SW 1271 (cell line): ENCODE measurements around the gene TREML1.

Experiments
- DNase-seq, 2 experiments: peaks; one replicate each; lab custom pipeline; 2025; lab: John Stamatoyannopoulos, UW

TREML1 gene

DNA sequence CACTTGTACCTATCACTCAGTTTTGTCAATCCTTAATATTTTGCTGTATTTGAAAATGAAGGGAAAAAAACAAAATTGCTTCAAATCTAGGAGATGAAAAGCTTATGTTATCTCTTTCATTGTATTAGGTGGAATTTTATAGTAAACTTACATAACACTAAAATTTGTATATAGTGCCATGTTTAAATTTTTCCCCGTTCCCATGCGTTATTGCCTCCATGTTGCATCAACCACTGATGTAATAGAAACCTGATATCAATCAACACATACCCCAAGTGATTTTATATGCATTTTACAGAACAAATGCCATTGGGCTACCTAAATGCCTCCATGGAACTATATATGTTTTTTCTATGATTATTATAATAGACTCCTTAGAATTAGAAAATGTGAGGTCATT, 23.5 kb upstream of the TREML1 start:
- DNase-seq: no peak

DNA sequence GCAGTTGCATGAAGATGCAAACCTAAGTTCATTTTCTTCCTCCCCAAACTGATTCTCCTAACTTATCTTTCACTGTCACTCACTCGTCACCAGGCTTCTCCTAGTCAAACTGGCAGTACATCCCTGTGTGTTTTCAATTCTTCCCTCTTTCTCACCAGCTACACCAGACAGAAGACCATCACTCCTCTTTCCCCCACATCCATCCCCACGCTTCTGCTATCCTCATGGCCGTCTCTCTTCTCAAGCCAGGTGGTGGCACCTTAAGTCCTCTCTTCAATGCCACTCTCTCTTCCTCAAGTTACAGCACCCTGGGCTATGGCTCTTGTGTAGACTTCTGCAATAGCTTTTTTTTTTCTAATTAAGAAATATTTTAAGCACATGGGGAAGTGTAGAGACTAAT, 23.1 kb upstream of the TREML1 start:
- no peak for DNase-seq

DNA sequence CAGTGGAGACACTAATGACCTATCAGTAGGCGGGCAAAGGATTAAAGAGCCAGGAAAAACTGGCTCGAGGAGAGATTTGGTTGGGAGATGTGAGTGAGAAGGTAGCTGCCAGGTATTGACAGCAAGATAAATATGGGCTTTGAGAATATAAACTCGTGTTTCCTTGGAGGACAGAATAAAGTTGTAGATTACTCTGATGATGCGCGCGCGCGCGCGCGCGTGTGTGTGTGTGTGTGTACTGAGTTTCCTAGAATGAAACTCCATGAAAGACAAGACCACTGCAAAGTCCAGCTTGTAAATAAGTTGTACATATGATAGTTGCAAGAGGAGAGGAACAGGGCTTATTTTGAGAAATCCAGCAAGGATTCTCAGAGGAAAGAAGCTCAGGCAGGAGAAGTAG, 22.0 kb upstream of the TREML1 start:
- DNase-seq: no peak

DNA sequence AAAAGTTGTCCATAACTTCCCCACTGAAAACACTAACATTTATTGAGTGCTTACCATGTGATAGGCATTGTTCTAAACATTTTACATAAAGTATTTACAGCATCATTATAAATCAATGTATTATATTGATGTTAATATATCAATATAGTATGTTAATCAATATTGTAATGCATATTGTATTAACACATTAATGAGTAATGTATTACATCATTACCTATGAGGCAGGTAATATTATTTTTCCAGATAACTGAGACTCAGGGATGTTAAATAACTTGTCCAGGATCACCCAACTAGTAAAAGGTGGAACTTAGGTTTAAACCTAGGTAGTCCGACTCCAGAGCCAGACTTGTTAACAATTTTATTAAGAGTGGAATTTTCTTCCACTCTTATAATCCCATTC, 20.9 kb upstream of the TREML1 start:
- no peak for DNase-seq

DNA sequence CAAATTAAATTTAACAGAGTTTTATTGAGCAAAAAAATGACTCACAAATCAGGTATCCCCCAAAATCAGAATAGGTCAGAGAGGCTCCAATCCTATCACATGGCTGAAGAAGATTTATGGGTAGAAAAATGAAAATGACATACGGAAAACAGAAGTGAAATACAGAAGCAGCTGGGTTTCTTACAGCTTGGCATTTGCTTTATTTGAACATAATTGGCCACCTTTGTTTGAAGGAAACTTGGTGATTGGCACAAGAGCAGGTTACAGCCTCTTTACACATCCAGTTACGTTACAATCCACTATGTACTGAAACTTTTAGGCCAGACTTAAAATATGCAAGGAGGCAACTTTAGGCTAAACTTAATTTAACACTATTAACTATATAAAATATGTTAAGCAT, 20.5 kb upstream of the TREML1 start:
- no peak for DNase-seq

DNA sequence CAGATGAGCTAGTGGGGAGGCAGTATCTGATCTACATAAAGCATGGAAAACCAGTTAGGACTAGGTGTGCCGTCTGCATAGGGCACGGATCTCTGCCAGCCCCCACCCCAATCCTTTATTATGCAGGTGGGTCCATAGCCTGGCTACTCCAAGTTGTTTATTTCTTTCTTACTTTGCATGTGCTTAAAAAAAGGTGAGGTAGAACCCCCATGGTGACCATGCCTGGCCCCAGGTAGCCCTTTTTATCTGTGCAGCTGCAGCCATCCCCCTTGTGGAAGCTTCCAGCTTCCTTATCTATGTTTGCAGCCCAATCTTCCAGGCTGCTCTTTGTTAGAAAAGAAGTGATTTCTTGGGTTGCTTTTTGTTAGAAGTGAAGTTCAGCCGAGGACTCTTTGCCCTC, 17.8 kb upstream of the TREML1 start:
- no peak for DNase-seq

DNA sequence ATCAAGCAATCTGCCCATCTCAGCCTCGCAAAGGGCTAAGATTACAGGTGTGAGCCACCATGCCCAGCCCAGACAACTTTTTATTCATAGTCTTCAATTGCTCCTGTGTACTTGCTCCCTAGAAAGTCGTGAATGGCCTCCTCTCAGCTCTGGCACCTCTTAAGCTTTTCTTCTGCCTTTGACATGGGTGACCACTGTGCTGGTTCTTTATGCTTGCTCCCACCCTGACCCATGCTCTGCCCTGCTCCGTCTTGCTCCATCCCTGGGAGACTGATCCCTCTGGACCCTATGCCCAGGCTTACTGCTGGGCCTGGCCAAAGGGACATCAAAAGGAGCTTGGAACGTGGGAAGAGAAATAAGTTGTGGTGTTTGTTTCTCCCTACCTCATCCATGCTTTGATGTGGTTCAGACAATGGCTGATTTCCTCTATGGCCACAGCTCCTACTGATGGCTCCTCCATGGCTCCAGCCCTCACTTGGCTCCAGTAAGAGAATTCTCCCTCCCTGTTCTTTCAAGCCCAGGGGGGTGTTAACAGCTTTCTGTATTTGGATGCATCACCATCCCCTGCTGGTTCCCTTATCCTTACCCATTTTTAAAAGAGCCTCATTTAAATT, 16.5 kb upstream of the TREML1 start:
- DNase-seq: no peak

DNA sequence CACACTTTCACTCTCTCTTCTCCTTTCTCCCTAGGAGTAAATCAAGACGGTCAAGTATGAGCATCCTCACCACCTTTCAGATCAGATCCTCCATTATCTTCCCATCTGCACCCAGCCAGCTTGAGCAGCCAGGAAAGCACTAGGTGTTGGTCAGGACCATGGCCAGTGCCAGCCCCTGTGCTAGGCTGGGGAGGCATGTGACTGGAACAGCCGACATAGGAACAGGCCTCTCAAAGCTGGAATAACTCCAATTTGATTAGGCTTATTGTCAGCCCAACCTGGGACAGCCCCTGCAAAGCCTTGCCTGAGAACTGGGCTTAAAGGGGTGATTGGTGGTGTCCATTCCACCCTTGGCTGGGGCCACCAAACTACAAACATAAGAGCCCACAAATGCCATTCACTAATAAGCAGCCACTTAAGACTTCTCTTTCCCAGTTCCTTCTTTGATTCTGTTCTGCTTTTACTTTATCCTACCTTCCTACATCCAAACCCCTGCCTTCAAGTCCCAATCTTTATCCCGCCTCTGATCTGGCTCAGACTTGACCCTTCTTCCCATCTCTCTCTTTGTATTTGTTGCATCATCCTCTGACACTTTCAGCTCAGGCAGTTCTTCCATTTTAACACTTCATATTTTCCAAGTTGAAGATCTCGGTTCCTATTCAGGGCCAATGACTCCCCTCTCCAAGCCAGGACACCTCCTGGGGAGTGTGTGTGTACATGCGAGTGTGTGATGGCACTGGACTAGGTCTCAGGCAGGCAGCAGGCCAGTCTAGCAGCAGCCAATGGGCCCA, 13.2 kb upstream of the TREML1 start:
- DNase-seq: no peak

DNA sequence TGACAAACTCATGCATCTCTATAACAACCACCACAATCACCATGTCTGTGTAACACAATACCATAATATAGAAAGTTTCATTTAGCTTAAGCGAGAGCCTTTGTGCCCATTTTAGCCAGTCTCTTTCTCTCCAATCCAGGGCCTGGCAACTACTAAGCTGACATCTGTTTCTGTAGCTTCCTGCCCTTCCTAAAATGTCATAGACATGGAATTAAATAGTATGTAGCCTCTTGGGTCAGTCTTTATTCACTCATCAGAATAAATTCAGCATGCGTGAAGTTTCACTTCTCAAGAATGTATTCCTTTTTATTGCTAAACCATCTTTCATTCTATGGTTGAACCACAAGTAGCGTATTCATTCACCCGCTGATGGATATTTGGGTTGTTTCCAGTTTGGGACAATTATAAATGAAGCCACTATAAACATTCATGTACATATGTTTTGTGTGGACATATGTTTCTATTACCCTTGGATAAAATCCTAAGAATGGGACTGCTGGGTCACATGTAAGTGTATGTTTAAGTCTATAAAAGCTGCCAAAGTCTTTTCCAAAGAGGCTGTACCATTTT, 10.5 kb upstream of the TREML1 start:
- DNase-seq: no peak

DNA sequence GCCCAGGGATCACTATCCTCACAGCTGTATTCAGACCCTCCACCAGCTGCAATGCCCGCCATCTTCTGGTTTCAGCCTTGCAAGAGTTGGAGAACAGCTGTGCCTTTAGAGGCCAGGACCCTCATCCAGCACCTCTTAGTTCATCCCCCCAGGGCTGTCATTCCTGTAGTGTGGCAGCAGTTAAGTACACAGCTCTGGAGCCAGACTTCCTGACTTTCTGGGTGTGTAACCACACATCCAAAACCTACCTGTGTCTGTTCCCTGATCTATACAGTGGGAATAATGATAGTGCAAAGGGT, 9.2 kb upstream of the TREML1 start:
- no peak for DNase-seq

DNA sequence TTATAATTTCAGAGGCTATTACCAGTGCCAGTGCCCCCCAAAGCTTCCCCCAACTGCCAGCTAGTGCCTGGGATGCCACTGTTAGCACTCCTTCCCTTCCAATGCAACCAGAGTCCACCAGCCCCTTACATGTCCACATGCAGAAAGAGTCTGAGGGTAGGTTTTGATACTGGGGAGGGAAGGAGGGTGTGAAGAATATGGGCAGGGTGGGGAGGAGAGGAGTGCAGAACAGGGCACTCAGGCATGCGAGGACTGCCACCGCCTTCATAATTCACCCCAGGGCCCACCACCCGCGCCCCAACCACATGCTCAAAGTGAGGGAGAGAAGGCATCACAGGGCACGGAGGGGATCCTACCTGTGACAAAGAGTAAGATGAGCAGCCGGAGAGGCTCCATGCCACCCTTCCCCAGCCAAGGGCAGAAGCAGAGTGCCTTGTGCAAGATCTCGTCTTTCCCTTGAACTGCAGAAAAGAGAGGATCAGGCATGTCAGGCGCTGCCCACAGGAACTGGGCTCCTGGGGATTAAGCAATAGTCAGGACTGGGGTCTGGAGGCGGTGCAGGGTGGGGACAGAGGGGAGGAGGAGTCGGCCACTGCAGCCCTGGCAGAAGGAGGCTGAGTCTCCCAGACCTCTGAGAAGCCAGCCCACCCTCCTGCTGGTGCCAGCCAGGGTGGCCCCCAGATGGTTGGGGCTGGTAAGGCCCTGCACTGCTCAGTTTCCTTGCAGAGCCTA, 8.7 kb upstream of the TREML1 start, which contains the start of gene TREM2:
Gene TREM2 (minus strand): TSS at position 430 of the 732 bp plus-strand sequence. CDS start 34 bp downstream, at position 396.
- DNase-seq: no peak

DNA sequence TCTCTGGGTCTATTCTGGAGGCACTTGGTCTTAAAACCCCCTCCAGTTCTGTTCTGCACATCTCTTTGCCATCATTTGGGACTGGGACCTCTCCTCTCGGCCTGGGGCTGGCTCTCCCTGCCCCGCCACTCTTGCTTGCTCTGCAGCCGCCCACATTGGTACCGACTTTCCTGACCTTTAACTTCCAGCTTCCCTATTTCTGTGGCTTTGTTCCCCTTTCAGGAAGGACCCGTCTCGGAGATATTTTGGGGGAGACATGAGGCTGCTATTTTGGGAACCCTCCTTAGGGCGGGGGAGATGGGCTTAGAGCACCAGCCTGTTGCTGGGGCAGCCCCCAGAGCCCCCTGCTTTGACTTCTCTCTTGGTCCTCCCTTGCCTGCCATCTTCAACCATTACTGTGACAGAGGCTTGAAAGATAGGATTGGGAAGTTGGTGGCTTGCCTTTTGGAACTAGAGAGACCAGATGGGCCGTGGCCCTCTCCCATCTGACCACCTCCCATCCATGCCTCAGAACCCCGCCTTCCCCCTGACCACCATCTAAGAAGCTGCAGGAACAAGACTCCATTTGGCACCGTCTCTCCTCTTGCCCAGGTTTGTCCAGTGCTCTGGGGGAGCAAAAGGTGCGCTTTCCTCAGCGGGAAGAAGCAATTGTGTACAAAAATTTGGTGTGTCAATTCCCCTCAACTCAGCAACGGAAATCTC, 7.9 kb upstream of the TREML1 start:
- no peak for DNase-seq

DNA sequence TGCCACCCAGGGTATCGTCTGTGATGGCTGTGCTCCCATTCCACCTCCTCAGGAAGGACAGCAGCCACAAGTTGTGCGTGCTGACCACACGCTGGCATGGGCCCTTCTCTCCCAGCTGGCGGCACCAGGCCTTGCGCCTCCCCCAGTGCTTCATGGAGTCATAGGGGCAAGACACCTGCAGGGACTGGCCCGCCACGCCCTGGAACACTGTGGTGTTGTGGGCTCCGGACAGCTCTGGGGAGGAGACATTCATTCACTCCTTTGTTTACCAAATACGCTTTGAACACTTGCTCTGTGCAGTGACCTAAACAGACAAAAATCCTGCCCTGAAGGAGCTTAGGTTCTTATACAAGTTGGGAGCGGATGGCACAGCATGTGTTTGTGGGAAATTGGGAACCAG, 7.2 kb upstream of the TREML1 start:
- DNase-seq: no peak

DNA sequence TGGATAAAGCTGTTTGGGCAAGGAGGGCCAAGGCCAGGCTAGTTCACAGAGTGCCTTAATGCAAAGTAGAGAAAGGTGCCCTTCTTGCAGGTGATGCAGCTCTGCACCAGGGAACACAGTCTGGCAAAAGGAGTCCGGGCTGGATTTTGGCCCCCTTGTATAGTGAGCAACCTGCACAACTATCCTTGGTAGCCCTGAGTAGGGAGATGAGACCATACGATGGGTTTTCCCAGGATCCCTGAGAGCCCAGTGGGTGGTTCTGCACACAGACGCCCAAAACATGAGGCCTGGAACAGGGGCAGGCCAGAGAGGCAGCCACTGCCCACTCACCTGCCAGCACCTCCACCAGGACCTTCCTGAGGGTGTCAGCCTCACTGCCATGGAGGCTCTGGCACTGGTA, 6.8 kb upstream of the TREML1 start:
- no peak for DNase-seq

DNA sequence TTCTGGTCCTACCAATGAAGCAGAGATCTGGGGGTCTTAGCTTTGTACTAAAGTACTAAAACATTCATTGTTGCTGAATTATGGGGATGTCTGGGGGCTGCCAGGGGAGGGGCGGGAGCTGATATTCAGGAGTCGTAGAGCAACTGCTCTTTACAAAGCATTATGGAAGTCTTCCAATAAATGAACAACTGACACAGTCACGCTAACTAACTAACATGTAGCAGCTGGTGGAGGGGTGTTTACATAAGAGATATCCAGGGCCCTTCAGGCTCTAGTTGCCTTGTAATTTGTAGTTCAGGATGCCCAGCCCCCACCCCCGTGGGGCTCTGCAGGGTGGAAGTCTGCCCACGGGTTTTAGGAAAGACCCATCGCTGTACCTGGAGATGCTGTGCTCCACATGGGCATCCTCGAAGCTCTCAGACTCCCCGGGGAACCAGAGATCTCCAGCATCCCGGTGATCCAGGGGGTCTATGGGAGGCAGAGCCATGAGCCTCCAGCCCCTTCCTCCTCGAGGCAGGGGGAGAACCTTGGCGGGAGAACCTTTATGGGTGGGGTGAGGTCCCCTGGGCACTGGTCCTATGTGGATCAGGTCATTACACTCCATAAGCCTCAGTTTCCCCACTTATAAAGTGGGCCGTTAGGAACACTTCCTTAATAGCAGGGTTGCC, 5.4 kb upstream of the TREML1 start:
- no peak for DNase-seq

DNA sequence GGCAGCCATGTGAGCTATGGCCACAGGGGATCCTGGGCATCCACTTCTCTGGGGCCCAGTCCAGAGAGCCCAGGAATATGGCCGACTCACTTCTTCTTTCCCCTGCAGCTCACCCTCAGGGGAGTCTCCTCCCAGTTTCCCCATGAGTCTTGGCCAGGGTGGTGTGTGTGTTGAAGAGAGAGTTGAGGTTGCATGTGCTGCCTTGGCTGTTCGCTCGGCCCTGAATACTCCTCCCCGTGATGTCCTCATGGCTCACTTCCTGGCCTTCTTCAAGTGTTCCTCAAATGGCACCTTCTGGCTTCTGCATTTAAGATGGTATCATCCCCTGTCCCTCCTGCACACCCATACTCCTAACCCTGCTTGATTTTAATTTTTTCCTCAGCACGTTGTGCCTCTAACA, 3.2 kb upstream of the TREML1 start:
- DNase-seq: no peak

DNA sequence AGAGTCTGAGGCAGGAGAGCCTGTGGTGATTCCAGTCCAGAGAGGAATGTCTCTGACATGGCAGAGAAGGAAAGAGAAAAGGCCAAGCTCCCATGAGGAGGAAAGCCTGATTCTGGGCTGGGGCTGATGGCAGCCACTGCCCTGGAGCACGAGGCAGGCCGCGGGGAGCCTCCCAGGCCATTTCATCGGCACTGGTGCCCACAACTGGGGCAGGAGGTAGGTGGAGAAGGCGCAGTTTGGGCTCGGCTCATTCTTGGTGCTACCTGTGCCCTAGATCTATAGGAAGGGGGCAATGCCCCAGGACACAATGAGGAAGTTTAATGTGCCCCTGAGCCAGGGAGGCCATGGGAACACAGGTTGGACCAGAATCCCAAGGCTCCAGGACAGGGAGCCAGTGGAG, 2.6 kb upstream of the TREML1 start:
- DNase-seq: no peak

DNA sequence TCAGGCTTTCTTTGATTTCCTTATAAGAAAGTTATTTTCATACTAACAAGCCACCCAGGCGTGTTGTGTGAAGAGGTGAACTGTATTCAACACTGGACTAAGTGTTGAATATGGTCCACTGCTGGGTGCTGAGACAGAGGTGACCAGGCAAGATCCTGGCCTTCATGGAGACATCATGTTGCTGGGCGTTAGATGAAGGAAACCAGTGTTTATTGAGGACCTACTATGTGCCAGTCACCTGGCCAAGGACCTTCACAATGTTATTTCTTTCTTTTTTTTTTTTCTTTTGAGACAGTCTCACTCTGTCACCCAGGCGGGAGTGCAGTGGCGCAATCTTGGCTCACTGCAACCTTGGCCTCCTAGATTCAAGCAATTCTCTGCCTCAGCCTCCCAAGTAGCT, 1.9 kb upstream of the TREML1 start:
- no peak for DNase-seq

DNA sequence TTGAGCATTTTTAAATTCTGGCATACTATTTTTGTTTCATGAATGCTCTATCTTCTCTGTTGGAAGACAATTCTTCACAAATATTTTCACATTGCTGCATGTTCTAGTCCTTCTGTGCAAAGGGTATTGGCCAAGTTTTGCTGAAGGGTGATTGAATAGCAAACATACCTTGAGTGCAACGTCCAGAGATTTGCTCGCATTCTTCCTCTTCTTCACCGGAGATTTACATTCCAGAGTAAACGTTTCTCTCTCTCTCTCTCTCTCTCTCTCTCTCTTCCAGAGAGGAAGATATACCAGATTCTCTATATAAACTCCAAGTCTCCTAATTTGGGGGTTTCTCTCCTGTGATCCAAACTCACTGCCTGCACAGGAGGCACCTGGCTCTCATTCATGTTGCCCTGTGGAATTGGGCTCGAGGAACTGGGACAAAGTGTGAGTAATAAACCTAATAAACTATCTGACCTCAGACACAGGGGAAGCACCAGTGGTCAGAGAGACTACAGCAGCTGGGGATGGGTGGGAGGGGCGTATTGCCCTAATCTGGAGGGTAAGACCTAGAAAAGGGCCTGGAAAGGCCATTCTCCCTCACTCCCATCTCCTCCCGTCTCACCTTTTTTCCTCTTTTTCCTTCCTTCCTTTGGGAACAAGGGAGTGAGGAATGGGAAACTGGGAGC, 1.1 kb upstream of the TREML1 start:
- no peak for DNase-seq

DNA sequence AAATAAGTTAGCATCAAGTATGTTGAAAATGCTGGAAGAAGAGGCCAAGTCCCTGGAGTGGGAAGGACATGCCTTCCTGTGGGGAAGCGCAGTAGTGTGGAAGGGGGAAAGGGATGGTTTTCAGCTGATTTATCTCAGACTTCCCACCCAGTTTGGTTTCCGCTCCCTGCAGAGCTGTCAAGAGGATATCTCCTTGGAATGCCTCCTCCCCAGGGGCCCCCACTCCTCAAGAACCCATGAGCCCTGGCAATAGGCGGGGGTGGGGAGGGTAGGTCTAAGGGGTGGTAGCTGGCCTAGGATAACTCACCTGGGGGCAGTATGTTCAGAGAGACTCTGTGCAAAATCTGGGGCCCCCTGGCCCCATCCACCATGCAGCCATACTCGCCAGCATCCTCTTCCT, 696 bp downstream of the TREML1 start:
- no peak for DNase-seq

DNA sequence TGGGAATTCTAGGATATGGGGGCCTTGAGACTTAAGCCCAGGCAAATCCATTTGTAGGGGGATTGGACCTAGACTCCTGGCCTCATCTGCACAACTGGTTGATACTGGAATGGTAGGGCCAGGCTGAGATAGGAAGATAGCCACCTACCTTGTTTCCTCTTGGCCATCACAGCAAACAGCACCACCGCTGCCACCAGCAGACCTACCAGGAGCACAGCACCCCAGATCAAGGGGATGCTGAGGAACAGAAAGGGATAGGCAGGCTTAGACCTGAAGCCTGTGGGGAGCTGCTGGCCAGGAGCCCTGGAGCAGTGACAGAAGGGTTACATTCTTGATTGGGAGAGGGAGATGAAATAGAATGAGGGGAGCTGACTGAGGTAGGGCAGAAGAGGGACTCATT, 3.5 kb downstream of the TREML1 start:
- DNase-seq: no peak
